GM18505 (cell line): Measurements from ENCODE around the gene CNTRL.
"Not testable (repeated sequence)": the region's sequence is repeated elsewhere in the genome, so short reads cannot be mapped to it uniquely, and the experiment has no call there.

Source experiments
- ATAC-seq: cut with Tn5 transposase; IDR thresholded peaks from one replicate; pipeline ENCODE4 v1.9.1; 2021; ENCODE audit not compliant: unreplicated experiment
- POLR2A ChIP-seq: IDR thresholded peaks from 4 replicates; pipeline ENCODE4 v1.6.1; 2011; ENCODE audit warnings: borderline replicate concordance; ENCODE audit not compliant: insufficient read depth, insufficient read length; ENCODE audit errors: extremely low read depth

Gene CNTRL

DNA sequence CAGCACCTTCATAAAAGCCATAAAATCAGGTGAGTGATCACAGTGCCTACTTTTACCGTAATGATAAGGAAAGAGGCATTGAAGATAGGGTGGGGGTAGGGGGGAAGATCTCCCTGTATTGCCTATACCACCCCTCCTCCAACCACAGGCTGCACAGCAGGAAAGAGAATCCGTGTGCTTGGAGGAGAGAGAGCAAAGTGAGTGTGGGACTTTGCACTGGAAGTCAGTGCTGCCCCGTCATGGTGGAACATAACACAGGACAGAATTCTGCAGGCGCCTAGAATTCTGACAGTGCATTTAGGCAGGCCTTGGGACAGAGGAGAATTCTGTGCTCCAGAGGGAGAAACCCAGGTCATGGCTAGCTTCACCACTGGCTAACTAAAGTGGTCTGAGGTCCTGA, 21.2 kb upstream of the CNTRL start:
- ATAC-seq: no peak
- no peak for TF ChIP-seq POLR2A

DNA sequence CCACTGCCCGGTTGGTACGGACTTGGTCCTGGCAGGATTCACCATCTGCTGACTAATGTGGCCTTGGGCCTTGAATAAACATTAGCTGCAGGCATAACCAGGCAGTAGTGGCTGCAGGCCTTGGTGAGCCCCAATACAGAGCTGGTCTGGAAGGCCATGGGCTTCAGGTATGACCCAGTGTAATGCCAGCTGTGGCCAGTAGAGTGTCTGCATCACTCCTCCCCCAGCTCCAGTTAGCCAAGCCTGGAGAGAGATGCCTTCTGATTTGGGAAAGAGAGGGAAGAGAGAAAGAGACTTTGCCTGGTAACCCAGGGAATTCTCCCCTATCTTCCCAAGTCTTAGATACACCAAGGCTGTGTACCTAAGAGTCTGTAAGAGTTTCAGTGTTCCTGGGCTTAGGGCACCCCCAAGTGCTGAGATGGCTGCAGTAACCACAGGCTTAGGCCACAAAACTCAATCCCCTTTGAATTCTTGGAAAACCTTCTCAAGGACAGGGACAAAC, 19.1 kb upstream of the CNTRL start:
- no peak for TF ChIP-seq POLR2A
- no peak for ATAC-seq

DNA sequence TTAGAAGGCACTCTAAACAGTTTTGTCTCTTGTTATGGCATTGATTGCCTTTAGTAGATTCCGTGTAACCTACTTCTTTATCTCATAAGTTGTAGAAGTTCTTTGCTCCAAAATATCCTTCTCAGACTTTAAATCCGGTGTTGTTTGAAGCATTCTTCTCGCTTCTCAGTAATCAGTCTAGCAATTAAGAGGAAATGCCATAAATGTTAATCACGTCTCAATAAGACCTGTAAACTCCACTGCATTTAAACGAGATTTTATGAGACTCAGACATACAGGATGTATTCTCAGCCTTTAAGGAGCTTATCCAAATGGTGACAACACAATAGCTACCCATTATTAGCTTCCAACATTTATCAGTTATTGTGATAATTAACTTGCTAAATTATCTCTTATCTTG, 16.9 kb upstream of the CNTRL start:
- no peak for ATAC-seq
- no peak for TF ChIP-seq POLR2A

DNA sequence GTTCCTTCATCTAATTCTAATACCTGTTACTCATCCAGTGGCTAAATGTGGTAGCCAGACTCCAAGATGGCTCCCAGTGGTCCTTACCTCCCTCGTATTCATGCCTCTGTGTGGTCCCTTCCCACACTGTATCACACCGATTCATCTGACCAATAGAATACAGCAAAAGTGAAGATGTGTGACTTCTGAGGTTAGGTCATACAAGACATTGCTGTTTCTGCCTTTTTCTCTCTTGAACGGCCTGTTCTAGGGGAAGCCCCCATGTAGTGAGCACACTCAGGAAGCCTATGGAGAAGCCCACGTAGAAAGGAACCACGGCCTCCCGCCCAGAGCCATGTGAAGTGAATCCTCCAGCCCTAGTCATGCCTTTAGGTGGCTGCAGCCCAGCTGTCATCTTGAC, 15.2 kb upstream of the CNTRL start:
- no peak for ATAC-seq
- no peak for TF ChIP-seq POLR2A

DNA sequence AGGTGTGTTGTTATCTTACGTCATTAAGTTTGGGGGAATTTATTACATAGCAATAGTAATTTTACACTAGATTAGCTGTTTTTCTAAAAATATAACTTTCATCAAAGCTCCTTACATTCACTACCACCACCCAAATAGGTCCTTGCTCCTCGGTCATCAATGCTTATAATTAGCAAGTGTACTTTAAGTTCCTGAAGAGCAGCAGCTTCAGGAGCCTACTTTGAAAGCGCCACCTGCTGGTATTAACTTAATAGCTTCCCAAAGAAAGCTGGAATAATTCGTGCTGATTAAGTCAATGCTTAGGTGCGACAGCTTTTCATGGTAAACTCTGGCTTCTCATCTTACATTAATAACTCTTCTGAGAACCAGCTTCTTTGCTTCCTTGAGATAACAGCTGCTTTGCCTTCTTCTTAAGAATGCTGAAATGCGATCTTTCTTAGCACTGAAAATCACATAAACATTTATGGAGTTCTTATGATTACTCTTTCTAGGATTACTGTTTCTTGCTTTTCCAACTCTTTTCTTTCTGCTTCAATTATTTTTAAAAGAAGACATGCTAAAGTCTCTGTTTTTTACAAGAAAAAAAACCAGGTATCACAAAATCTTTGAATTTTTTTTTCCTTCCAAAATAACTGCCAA, 14.6 kb upstream of the CNTRL start:
- TF ChIP-seq POLR2A: no peak
- no peak for ATAC-seq

DNA sequence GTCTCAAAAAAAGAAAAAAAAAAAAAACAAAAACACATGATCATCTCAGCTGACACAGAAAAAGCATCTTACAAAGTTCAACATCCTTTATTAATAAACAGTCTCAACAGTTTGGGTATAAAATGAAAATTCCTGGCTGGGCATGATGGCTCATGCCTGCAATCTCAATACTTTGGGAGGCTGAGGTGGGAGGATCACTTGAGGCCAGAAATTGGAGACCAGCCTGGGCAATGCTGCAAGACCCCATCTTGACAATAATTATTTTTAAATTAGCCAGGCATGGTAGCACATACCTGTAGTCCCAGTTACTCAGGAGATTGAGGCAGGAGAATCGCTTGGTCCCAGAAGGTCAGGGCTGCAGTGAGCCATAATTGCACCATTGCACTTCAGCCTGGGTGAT, 7.9 kb upstream of the CNTRL start:
- no peak for TF ChIP-seq POLR2A
- ATAC-seq: no peak

DNA sequence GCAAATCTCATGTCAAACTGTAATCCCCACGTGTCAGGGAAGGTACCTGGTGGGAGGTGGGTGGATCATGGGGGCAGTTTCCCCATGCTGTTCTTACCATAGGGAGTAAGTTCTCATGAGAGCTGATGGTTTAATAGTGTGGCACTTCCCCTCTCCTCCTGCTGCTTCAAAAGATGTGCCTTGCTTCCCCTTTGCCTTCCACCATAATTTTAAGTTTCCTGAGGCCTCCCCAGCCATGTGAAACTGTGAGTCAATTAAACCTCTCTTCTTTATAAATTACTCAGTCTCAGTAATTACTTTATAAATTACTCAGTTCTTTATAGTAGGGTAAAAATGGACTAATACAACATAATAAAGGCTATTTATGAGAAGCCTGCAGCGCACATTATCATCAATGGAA, 7.1 kb upstream of the CNTRL start:
- TF ChIP-seq POLR2A: no peak
- no peak for ATAC-seq

DNA sequence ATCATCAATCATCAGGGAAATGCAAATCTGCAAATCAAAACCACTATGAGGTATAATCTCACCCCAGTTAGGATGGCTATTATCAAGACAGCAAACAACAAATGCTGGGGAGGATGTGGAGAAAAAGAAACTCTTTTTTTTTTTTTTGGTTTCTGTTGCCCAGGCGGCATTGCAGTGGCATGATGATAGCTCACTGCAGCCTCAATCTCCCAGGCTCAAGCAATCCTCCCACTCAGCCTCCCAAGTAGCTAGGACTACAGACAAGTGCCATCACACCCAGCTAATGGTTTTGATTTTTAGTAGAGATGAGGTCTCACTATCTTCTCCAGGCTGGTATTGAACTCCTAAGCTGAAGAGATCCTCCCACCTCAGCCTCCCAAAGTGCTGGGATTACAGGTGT, 5.4 kb upstream of the CNTRL start:
- TF ChIP-seq POLR2A: no peak

DNA sequence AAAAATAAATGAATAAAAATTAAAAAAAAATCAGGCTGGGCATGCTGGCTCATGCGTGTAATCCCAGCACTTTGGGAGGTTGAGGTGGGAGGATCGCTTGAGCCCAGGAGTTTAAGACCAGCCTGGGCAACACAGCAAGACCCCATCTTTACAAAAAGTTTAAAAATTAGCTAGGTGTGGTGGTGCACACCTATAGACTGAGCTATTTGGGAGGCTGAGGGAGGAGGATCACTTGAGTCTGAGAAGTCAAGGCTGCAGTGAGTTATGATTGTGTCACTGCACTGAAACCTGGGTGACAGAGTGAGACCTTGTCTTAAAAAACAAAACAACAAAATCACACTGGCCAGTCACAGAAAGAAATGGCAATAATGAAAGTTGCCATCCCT, 3.4 kb upstream of the CNTRL start:
- no peak for TF ChIP-seq POLR2A
- ATAC-seq: no peak

More for the DNA sequence above, 5.4 kb upstream of the CNTRL start:
- no peak for ATAC-seq

DNA sequence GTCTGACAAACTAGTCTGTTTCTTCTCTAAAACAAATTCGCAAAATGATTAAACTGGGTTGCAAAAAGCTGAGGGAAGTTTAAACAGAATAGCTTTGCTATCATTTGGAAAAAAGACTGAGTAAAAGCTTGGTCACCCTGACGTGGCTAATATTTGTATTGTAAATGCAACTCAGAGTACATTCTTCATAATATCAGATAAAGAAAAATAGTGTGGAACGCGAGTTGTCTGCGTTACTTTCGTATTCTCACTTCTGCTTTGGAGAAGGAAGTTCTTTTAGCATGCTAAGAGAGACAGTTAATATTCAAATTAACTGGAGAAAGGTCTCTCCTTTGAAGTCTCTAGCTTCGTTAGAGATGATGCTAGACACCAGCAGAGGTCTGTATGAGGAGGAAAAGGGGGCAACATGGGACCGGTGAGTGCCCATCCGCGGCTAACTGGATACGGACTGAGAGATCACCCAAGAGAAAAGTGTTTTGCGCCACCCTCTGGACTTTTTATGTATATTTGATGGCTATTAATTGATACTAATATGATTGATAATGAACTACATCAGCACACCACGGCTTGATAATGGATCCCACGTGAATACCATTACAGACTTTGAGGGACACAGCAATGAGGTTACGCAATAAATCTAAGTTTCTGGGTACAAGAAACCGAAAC, 2.9 kb upstream of the CNTRL start:
- no peak for TF ChIP-seq POLR2A
- ATAC-seq: no peak

DNA sequence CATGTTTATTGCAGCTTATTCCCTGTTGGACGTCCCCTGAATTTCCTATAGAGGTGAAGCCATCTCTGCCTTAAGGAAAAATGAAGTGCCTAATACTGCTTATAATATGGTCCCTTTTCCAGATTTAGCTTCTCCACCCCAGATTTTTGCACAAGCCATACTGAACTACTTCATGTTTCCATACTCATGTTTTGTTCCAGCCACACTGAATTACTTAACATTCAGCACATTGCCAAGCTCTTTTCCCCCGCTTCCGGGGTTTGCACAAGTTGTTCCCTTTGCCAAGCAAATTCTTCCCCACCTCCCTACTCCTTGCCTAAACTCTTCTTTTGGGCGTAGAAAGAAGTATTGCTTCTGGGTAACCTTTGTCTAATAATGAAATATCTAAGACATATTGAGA, 1.7 kb upstream of the CNTRL start:
- no peak for TF ChIP-seq POLR2A
- no peak for ATAC-seq

DNA sequence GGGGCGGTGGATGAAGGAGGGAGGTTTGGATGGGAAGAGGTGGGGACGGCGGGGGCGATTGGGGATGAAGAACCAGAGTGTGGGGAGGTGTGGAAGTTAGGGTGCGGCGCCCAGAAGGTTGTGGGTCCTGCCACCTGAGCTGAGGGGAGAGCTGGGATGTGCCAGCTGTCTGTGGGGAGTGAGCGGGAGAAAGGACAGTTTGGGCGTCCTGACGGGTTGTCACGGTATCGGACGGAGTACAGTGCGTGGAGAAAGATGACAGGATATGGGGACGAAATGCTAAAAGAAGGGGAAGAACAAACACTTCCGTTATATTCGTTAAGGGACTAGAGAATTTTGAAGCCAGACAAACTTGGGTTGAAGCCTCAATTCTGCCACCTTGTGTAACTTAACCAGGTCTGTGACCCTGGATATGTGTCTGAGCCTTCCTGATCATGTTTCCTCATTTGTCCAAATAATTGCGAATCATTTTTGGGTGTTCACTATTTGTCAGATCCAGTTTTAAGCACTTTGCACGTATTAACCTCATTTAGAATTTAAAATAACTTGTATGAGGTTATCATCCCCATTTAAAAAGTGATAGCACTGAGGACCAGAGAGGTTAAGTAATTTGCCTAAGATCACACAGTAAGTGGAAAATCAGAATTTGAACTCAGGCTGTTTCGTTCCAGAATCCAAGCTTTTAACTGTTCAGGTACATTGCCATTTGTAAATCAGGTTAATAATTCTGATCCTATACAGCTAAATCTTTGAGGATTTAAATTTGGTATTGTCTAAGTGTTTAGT, 689 bp downstream of the CNTRL start:
- no peak for TF ChIP-seq POLR2A
- peak; percentile 10 for ATAC-seq

DNA sequence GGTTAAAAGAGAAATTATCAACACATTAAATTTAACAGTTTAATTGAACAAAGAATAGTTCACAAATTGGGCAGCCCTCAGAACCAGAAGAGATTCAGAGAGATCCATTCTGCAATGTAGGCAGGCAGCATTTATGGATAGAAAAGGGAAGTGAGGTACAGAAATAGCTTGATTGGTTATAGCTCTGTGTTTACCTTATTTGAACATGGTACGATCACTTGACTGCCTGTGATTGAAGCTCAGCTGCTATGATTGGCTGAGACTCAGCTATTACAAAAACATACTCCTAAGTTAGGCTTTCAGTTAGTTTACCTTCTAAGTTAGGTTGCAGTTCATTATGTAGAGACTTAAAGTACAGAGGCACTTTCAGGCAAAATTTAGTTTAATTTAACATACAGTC, 7.3 kb downstream of the CNTRL start:
- TF ChIP-seq POLR2A: no peak
- ATAC-seq: no peak

DNA sequence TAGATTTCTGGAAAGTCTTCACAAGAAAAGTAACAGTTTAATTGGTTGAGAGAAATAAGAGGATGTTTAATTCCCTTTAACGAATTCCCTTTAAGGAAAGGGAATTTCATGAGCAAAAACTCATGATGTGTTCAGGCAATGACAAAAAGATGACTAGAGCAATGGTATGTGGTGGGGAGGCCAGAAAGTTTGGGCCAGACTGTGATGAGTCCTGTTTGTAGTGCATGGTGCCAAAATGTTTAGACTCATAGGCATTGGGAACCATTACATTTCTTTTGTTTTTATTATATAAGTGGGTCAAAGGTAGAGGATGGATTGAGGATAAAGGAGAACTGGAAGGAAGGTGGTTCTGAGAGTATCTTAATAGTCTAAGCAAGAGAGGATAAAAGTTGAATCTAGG, 10.9 kb downstream of the CNTRL start:
- ATAC-seq: no peak
- TF ChIP-seq POLR2A: no peak

DNA sequence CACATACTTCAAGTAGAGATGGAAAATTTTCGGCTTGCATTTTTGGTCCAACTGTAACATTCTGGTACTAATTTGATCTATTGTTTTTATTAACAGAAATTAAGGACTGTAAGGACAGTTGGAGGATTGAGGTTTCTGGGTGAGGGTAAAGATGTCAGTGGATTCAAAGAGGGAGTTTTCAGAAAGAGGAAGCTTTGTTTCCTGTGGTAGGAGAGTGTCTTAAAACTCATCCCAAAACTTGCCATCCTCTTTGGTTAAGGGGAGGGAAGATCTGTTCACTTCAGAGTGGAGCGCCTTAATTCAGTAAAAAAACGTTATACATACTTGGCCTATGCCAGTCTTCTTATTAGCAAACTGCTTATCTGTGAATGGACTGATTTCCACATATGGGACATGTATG, 13.8 kb downstream of the CNTRL start:
- TF ChIP-seq POLR2A: no peak
- ATAC-seq: no peak

DNA sequence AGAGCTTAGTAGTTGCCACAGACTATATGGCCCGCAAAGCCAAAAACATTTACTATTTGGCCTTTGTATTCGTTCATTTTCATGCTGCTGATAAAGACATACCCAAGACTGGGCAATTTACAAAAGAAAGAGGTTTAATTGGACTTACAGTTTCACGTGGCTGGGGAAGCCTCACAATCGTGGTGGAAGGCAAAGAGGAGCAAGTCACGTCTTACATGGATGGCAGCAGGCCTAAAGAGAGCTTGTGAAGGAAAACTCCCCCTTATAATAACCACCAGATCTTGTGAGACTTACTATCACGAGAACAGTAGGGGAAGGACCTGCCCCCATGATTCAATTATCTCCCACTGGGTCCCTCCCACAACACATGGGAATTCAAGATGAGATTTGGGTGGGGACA, 16.0 kb downstream of the CNTRL start:
- ATAC-seq: not testable (repeated sequence)
